Activated naive CD8-positive, alpha-beta T cell (primary cell): ENCODE data around the gene BARHL1.

ENCODE experiments used
- H3K27ac Mint-ChIP-seq: one replicate; pipeline ENCODE4 v1.8.0; 2021; ENCODE audit warnings: mixed read lengths
- H3K27me3 Mint-ChIP-seq: one replicate; pipeline ENCODE4 v1.8.0; 2021; ENCODE audit warnings: mixed read lengths
- H3K36me3 Mint-ChIP-seq: one replicate; pipeline ENCODE4 v1.8.0; 2021; ENCODE audit warnings: mixed read lengths
- H3K4me1 Mint-ChIP-seq: one replicate; pipeline ENCODE4 v1.8.0; 2021; ENCODE audit warnings: low read depth, mixed read lengths
- H3K4me3 Mint-ChIP-seq: one replicate; pipeline ENCODE4 v1.8.0; 2021; ENCODE audit warnings: mild to moderate bottlenecking, mixed read lengths
- H3K9me3 Mint-ChIP-seq: one replicate; pipeline ENCODE4 v1.8.0; 2021; ENCODE audit warnings: low read depth, mixed read lengths

The BARHL1 gene

GRCh38 chr9:132572921-132573320 is 9.5 kb upstream of the BARHL1 start:
- no peaks in the 10 kb centered on the region for H3K4me1 Mint-ChIP-seq
- peaks cover 33% of the 10 kb centered on the region for H3K27me3 Mint-ChIP-seq
- no peaks in the 10 kb centered on the region for H3K9me3 Mint-ChIP-seq
- H3K27ac Mint-ChIP-seq, result no peak overlapping the region
- H3K36me3 Mint-ChIP-seq, result peaks cover 4% of the 10 kb centered on the region
- no peak overlapping the region for H3K4me3 Mint-ChIP-seq

- H3K27ac Mint-ChIP-seq, result no peak overlapping the region
- H3K36me3 Mint-ChIP-seq, result peaks cover 4% of the 10 kb centered on the region
- H3K9me3 Mint-ChIP-seq, result no peaks in the 10 kb centered on the region
- no peaks in the 10 kb centered on the region for H3K4me1 Mint-ChIP-seq
- peaks cover 42% of the 10 kb centered on the region for H3K27me3 Mint-ChIP-seq
- H3K4me3 Mint-ChIP-seq, result no peak overlapping the region
These were observed 7.3 kb upstream of the BARHL1 start for GRCh38 chr9:132575005-132575609.

- Mint-ChIP-seq H3K9me3 (no peaks in the 10 kb centered on the region), H3K27ac (no peak overlapping the region), H3K27me3 (peaks cover 42% of the 10 kb centered on the region), H3K4me1 (no peaks in the 10 kb centered on the region), H3K4me3 (no peak overlapping the region), H3K36me3 (peaks cover 4% of the 10 kb centered on the region)
These were observed 6.6 kb upstream of the BARHL1 start for GRCh38 chr9:132575811-132576210.

GRCh38 chr9:132577119-132577518 is 5.3 kb upstream of the BARHL1 start:
- peaks cover 4% of the 10 kb centered on the region for H3K36me3 Mint-ChIP-seq
- no peak overlapping the region for H3K27ac Mint-ChIP-seq
- peaks cover 45% of the 10 kb centered on the region for H3K27me3 Mint-ChIP-seq
- no peaks in the 10 kb centered on the region for H3K9me3 Mint-ChIP-seq
- H3K4me3 Mint-ChIP-seq, result no peak overlapping the region
- peaks cover 6% of the 10 kb centered on the region for H3K4me1 Mint-ChIP-seq

DNA sequence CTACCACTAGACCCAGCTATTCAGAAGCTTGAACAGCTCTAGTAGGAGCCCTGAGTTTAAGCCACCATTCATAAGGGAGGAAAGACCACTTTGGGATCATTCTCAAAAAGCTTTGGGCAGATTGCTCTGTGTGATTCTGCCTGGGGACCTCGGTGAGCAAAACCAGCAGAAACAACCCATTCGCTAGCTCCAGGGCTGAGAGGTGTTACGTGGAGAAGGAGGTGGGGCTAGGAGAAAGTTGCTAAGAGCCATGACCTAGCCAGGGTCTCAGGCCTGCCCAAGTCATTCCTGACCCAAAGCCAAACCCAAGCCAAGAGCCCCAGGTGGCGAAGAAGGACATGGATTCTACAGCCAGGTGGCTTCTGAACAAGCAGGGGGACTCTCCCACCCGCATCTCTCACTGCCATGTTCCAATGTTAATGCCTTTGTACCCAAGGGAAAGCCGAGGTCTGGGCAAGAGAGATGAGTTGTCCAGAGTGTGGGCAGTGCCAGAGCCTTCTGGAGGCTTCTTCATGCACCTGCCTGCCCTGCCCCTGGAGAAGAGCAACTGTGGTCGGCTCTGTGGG is 4.0 kb upstream of the BARHL1 start:
- H3K4me1 Mint-ChIP-seq, result peaks cover 6% of the 10 kb centered on the region
- no peaks in the 10 kb centered on the region for H3K9me3 Mint-ChIP-seq
- no peak overlapping the region for H3K27ac Mint-ChIP-seq
- no peak overlapping the region for H3K4me3 Mint-ChIP-seq
- H3K36me3 Mint-ChIP-seq, result peaks cover 4% of the 10 kb centered on the region
- peaks cover 49% of the 10 kb centered on the region for H3K27me3 Mint-ChIP-seq

DNA sequence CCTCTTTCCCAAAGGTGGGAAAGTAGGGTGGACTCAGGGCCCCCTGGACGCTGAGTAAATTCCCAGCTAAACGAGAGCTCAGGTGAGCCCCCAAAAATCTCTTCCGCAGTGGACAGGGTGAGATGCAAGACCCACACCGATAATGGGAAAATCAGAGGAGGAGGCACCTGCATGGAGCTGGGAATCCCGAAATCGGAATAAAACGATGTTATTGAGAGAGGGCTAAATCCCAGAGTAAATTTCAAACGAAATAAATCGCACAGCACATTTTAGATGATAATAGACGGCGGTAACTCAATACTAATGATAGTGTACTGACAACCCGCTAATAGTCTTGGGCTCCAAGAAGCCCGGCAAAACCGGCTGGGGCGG is 3.0 kb upstream of the BARHL1 start:
- Mint-ChIP-seq H3K9me3 (no peaks in the 10 kb centered on the region), H3K36me3 (peaks cover under 1% of the 10 kb centered on the region), H3K27me3 (peaks cover 47% of the 10 kb centered on the region), H3K4me3 (no peak overlapping the region), H3K27ac (no peak overlapping the region), H3K4me1 (peaks cover 6% of the 10 kb centered on the region)

DNA sequence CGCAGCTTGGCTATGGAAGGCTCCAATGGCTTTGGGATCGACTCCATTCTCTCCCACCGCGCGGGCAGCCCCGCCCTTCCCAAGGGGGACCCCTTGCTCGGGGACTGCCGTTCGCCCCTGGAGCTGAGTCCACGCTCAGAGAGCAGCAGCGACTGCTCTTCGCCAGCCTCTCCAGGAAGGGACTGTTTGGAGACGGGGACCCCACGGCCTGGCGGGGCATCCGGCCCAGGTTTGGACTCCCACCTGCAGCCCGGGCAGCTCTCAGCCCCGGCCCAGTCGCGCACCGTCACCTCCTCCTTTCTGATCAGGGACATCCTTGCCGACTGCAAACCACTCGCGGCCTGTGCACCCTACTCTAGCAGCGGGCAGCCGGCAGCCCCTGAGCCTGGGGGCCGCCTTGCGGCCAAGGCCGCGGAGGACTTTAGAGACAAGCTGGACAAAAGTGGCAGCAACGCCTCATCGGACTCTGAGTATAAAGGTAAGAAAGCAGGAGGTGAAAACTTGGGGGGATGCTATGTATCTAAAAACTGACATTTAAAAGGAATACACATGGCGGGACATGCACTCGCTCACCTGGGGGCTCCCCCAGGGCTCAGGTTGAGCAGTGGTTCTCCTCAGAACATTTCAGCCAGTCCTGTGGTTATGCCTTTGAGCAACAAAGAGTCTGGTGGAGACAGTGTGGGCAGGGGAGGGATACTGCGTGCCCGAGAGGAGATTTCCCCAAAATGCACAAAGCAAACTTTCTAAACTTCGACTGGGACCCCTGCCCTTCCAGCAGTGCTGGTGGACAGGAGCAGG is 579 bp downstream of the BARHL1 start:
- Mint-ChIP-seq H3K9me3 (no peaks in the 10 kb centered on the region), H3K27me3 (peaks cover 38% of the 10 kb centered on the region), H3K4me3 (no peak overlapping the region), H3K27ac (no peak overlapping the region), H3K36me3 (no peaks in the 10 kb centered on the region), H3K4me1 (peaks cover 12% of the 10 kb centered on the region)

DNA sequence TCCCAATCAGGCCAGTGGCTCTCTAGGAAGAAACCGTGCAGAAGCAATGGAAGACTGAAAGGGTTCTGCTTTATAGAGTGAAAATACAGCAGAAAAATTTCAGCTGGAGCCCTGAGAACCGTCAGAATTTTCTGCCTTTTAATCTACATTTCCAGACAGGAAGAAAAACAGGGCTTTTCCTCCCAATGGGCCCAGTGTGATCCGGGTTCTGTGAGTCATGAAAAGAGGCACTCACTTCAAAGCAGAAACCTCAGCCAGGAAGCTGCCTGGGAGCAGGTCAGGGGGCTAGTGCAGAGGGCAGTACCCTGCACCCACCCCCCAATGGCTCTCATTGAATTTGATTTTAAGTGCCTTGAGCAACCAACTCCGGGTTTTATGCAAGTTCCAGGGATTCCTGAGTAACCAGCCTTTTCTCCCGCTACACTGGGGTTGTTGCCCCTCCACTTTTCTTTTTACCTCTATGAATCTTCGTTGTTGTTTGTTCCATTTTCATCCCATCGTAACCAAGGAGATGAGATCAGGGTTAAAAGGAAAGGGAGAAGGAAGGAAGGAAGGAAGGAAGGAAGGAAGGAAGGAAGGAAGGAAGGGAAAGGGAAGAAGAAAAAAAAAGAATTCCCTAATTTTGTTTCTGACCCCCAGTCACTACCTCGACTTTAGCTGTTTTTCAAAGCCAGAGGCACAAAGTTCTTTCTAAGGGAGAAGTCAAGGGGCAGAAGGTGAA is 1.3 kb downstream of the BARHL1 start:
- Mint-ChIP-seq H3K9me3 (no peaks in the 10 kb centered on the region), H3K27me3 (peaks cover 36% of the 10 kb centered on the region), H3K4me1 (peaks cover 15% of the 10 kb centered on the region), H3K4me3 (no peak overlapping the region), H3K36me3 (no peaks in the 10 kb centered on the region), H3K27ac (no peak overlapping the region)

GRCh38 chr9:132584601-132585560 is 2.5 kb downstream of the BARHL1 start:
- Mint-ChIP-seq H3K9me3 (no peaks in the 10 kb centered on the region), H3K27ac (no peak overlapping the region), H3K4me1 (peaks cover 16% of the 10 kb centered on the region), H3K27me3 (peaks cover 33% of the 10 kb centered on the region), H3K4me3 (no peak overlapping the region), H3K36me3 (no peaks in the 10 kb centered on the region)

- Mint-ChIP-seq H3K9me3 (no peaks in the 10 kb centered on the region), H3K4me1 (peaks cover 17% of the 10 kb centered on the region), H3K27ac (peak overlapping the region; percentile 72), H3K36me3 (no peaks in the 10 kb centered on the region), H3K27me3 (peaks cover 34% of the 10 kb centered on the region), H3K4me3 (peak overlapping the region; percentile 13)
These were observed 3.8 kb downstream of the BARHL1 start for GRCh38 chr9:132585954-132586829.

DNA sequence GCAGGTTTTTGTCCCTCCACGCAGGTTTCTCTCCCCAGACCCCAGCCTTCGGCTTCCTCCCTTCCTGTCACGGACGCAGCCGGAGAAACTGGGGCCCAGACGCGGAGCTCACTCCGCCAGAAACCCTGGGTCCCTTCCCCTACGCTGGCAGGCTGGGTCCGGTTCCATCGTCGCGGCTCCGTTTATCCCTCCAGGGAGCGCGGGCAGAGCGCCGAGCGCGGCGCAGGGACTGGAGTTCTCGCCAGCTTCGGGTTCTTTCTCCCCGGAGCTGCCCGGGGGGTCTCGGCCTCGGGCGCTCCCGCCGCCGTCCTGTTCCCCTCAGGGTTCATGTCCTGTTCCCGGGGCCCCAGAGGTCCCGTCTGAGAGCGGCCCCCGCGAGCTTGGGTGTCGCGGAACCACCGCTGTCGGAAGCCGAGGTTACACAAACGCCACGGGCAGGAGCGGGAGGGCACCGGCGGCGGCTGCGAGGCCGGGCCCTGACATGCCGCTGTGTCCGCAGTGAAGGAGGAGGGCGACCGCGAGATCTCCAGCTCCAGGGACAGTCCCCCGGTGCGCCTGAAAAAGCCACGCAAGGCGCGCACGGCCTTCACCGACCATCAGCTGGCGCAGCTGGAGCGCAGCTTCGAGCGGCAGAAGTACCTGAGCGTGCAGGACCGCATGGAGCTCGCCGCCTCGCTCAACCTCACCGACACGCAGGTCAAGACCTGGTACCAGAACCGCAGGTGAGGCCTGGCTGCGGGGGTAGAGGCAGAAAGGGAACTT is 4.6 kb downstream of the BARHL1 start:
- H3K27me3 Mint-ChIP-seq, result peaks cover 29% of the 10 kb centered on the region
- peaks cover 12% of the 10 kb centered on the region for H3K4me1 Mint-ChIP-seq
- no peak overlapping the region for H3K27ac Mint-ChIP-seq
- no peaks in the 10 kb centered on the region for H3K9me3 Mint-ChIP-seq
- no peak overlapping the region for H3K4me3 Mint-ChIP-seq
- H3K36me3 Mint-ChIP-seq, result no peaks in the 10 kb centered on the region

- Mint-ChIP-seq H3K27ac (no peak overlapping the region), H3K4me3 (no peak overlapping the region), H3K36me3 (no peaks in the 10 kb centered on the region), H3K9me3 (no peaks in the 10 kb centered on the region), H3K27me3 (peaks cover 29% of the 10 kb centered on the region), H3K4me1 (peaks cover 12% of the 10 kb centered on the region)
These were observed 5.2 kb downstream of the BARHL1 start for GRCh38 chr9:132587592-132587955.

DNA sequence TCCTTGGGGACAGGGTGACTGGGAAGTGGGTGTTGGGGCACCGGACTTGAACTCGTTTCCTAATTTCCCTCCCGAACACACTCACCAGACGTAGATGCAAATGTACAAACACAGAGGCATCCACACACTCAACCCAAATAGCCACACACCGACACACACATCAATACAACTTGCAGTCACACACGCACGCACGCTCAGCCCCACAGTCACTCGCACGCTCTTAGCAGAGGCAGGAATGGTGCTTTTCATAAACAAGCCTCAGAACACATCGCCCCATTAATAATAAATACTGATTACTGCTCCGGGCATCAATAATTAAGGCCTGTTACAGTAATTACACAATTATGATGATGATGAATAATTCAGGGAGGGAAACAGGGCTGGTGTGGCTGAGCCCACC is 5.7 kb downstream of the BARHL1 start:
- Mint-ChIP-seq H3K4me1 (peaks cover 12% of the 10 kb centered on the region), H3K27me3 (peaks cover 30% of the 10 kb centered on the region), H3K4me3 (no peak overlapping the region), H3K27ac (no peak overlapping the region), H3K9me3 (no peaks in the 10 kb centered on the region), H3K36me3 (no peaks in the 10 kb centered on the region)
